H1 (cell line): ENCODE measurements around the gene CCNY. TPM values are rescaled to one million over a fixed set of nuclear protein-coding genes. Genes with fewer than 3 reads are reported as not detected.

Experiments
- CTCF ChIA-PET: fragments of 300-600 bp; sonication (Branson Sonifier 250); formaldehyde crosslinking; loops from one replicate; lab custom pipeline; 2021; ENCODE audit not compliant: partially characterized antibody; lab: Charles Lee
- POLR2A ChIA-PET: fragments of 300-600 bp; sonication (Branson Sonifier 250); formaldehyde crosslinking; loops from one replicate; lab custom pipeline; 2021; ENCODE audit warnings: inconsistent platforms; ENCODE audit not compliant: partially characterized antibody; lab: Charles Lee
- DNase-seq, 2 experiments: peaks; one replicate each; pipeline versions ENCODE4 v3.0.0 to v3.0.0-alpha.2; 2010 to 2022; ENCODE audit warnings: low spot score in 2 of 2, low read depth in 1 of 2, mixed read lengths in 1 of 2
- FAIRE-seq: peaks from 2 replicates; lab custom pipeline; 2011; peaks lifted over from hg19 to GRCh38; lab: Jason Lieb, UNC
- H2AFZ ChIP-seq: 2 replicates; pipeline ENCODE4 v1.8.1; 2012; ENCODE audit warnings: low read length, inconsistent platforms
- H2AK5ac ChIP-seq: 2 replicates; pipeline ENCODE4 v1.6.1; 2013; ENCODE audit warnings: low read depth, low read length
- H2BK120ac ChIP-seq: replicated peaks from 2 replicates; pipeline ENCODE3; 2013; ENCODE audit warnings: low read depth, low read length, inconsistent platforms
- H2BK12ac ChIP-seq: 2 replicates; pipeline ENCODE4 v1.6.1; 2013; ENCODE audit warnings: low read depth, low read length
- H2BK15ac ChIP-seq: 2 replicates; pipeline ENCODE4 v1.6.1; 2013; ENCODE audit warnings: low read length
- H2BK20ac ChIP-seq: 2 replicates; pipeline ENCODE4 v1.6.1; 2013; ENCODE audit warnings: low read length
- H2BK5ac ChIP-seq: 2 replicates; pipeline ENCODE4 v1.6.1; 2013; ENCODE audit warnings: low read depth, low read length
- H3K14ac ChIP-seq: 2 replicates; pipeline ENCODE4 v1.6.1; 2013; ENCODE audit warnings: inconsistent platforms; ENCODE audit not compliant: insufficient read length
- H3K18ac ChIP-seq: 2 replicates; pipeline ENCODE4 v1.6.1; 2013; ENCODE audit warnings: low read length; ENCODE audit errors: extremely low read depth
- H3K23ac ChIP-seq: 2 replicates; pipeline ENCODE4 v1.6.1; 2013; ENCODE audit warnings: inconsistent platforms; ENCODE audit not compliant: insufficient read length
- H3K23me2 ChIP-seq: 2 replicates; pipeline ENCODE4 v1.6.1; 2013; ENCODE audit warnings: low read depth, low read length
- H3K27ac ChIP-seq: 2 replicates; pipeline ENCODE4 v1.6.1; 2011; ENCODE audit warnings: low read depth, low read length, inconsistent platforms
- H3K27me3 ChIP-seq, 4 experiments: replicated peaks in 1 of 4; 1 replicate in 1 of 4; 2 replicates in 3 of 4; pipeline versions ENCODE4 v1.6.1 to v1.8.1; 2011 to 2013; ENCODE audit warnings: low read length in 3 of 4, mild to moderate bottlenecking in 3 of 4, inconsistent platforms in 2 of 4, mixed read lengths in 2 of 4, moderate library complexity in 1 of 4; ENCODE audit not compliant: control insufficient read depth in 3 of 4, insufficient read depth in 3 of 4; ENCODE audit errors: extremely low read depth in 1 of 4
- H3K36me3 ChIP-seq, 4 experiments: 2 replicates each; pipeline versions ENCODE4 v1.6.1 to v1.8.1; 2011 to 2013; ENCODE audit warnings: mild to moderate bottlenecking in 4 of 4, low read length in 3 of 4, moderate library complexity in 2 of 4, control low read depth in 1 of 4, inconsistent platforms in 1 of 4; ENCODE audit not compliant: insufficient read depth in 4 of 4, control insufficient read depth in 2 of 4
- H3K4ac ChIP-seq: replicated peaks from 2 replicates; pipeline ENCODE3; 2013; ENCODE audit warnings: low read length, low read depth, mixed read lengths, inconsistent platforms; ENCODE audit not compliant: insufficient read length
- H3K4me1 ChIP-seq, 4 experiments: replicated peaks in 1 of 4; 1 replicate in 1 of 4; 2 replicates in 3 of 4; pipeline versions ENCODE4 v1.6.1 to v1.8.1; 2011 to 2013; ENCODE audit warnings: low read length in 3 of 4, inconsistent platforms in 2 of 4, mixed read lengths in 1 of 4; ENCODE audit not compliant: insufficient read depth in 4 of 4, control insufficient read depth in 3 of 4
- H3K4me2 ChIP-seq, 2 experiments: 2 replicates each; pipeline versions ENCODE4 v1.6.1 to v1.8.1; 2011 to 2013; ENCODE audit warnings: low read depth in 2 of 2, low read length in 2 of 2, control low read depth in 1 of 2, inconsistent platforms in 1 of 2, mild to moderate bottlenecking in 1 of 2; ENCODE audit not compliant: insufficient read depth in 1 of 2
- H3K4me3 ChIP-seq, 4 experiments: fragments of 200-600, 300-600 bp in 1 of 4; sonication (generic), shearing (Covaris generic), sonication (Bioruptor Twin) in 1 of 4; 2 replicates each; pipeline versions ENCODE4 v1.5.1 to v1.8.1; 2011 to 2016; ENCODE audit warnings: low read length in 4 of 4, low read depth in 3 of 4, control low read depth in 2 of 4, inconsistent platforms in 2 of 4, mild to moderate bottlenecking in 2 of 4, mixed read lengths in 1 of 4, moderate library complexity in 1 of 4; ENCODE audit not compliant: insufficient read depth in 2 of 4; ENCODE audit errors: extremely low read depth in 1 of 4
- H3K56ac ChIP-seq: replicated peaks from 2 replicates; pipeline ENCODE3; 2013; ENCODE audit warnings: low read depth, mild to moderate bottlenecking, mixed read lengths, low read length, inconsistent platforms; ENCODE audit not compliant: insufficient read length
- H3K79me1 ChIP-seq: 2 replicates; pipeline ENCODE4 v1.6.1; 2013; ENCODE audit warnings: low read depth, low read length, control low read depth
- H3K79me2 ChIP-seq, 2 experiments: 2 replicates each; pipeline versions ENCODE4 v1.6.1 to v1.8.1; 2012 to 2013; ENCODE audit warnings: low read length in 2 of 2, mild to moderate bottlenecking in 2 of 2, inconsistent platforms in 1 of 2; ENCODE audit not compliant: insufficient read depth in 2 of 2, control insufficient read depth in 1 of 2
- H3K9ac ChIP-seq, 4 experiments: replicated peaks in 1 of 4; 1 replicate in 1 of 4; 2 replicates in 3 of 4; pipeline versions ENCODE4 v1.6.1 to v1.8.1; 2011 to 2013; ENCODE audit warnings: low read depth in 3 of 4, low read length in 3 of 4, control low read depth in 2 of 4, mild to moderate bottlenecking in 2 of 4, moderate library complexity in 2 of 4, inconsistent platforms in 1 of 4; ENCODE audit errors: extremely low read depth in 1 of 4
- H3K9me3 ChIP-seq, 2 experiments: 2 replicates each; pipeline versions ENCODE4 v1.6.1 to v1.8.1; 2012 to 2013; ENCODE audit warnings: mild to moderate bottlenecking in 2 of 2, moderate library complexity in 2 of 2, control low read depth in 1 of 2, inconsistent platforms in 1 of 2, low read depth in 1 of 2, low read length in 1 of 2, mixed read lengths in 1 of 2; ENCODE audit not compliant: insufficient read depth in 2 of 2
- H4K20me1 ChIP-seq, 2 experiments: replicated peaks in 1 of 2; 2 replicates each; pipeline versions ENCODE3 to v1.8.1; 2011 to 2013; ENCODE audit warnings: inconsistent platforms in 2 of 2, low read length in 2 of 2, mild to moderate bottlenecking in 1 of 2; ENCODE audit not compliant: insufficient read depth in 2 of 2, control insufficient read depth in 1 of 2
- H4K5ac ChIP-seq: 2 replicates; pipeline ENCODE4 v1.6.1; 2013; ENCODE audit warnings: low read length, low read depth, mixed read lengths, inconsistent platforms; ENCODE audit not compliant: insufficient read length
- H4K8ac ChIP-seq: 2 replicates; pipeline ENCODE4 v1.8.0; 2013; ENCODE audit warnings: mild to moderate bottlenecking, moderate library complexity, low read length, inconsistent platforms; ENCODE audit not compliant: insufficient read depth; ENCODE audit errors: extremely low read depth
- H4K91ac ChIP-seq: replicated peaks from 2 replicates; pipeline ENCODE3; 2013; ENCODE audit warnings: low read length, mixed read lengths, inconsistent platforms; ENCODE audit not compliant: insufficient read length
- SP1 ChIP-seq: IDR thresholded peaks from 2 replicates; pipeline ENCODE4 v1.6.1; 2011; ENCODE audit warnings: low read depth, low read length
- WGBS, 2 experiments: shearing (Covaris generic) in 1 of 2; methylation state at CpG; one replicate each; pipeline versions ENCODE4 v1.1.6 to v1.1.7; 2013 to 2015; ENCODE audit warnings: low lambda C conversion rate in 2 of 2, mixed read lengths in 2 of 2, inconsistent platforms in 1 of 2, low coverage in 1 of 2, missing lambda C conversion rate in 1 of 2; ENCODE audit not compliant: insufficient replicate concordance in 2 of 2, insufficient coverage in 1 of 2, insufficient read length in 1 of 2; ENCODE audit errors: extremely low coverage in 1 of 2, missing lambda C conversion rate in 1 of 2; 5-methylcytosine and 5-hydroxymethylcytosine counted together
- polyA plus RNA-seq, 7 experiments: library from polyadenylated mRNA; depleted of rRNA in 3 of 7; stranded (reverse) in 5 of 7; unstranded in 2 of 7; fragments of >200 nt in 5 of 7; fragments of 200-250 nt in 2 of 7; gene quantifications; 1 replicate in 5 of 7; 2 replicates in 1 of 7; 4 replicates in 1 of 7; pipeline versions ENCODE4 v1.2.1 to v1.2.3, GENCODE V29; 2011 to 2013; ENCODE audit warnings: missing spikeins in 2 of 7, mixed read lengths in 2 of 7
- total RNA-seq: library from RNA; stranded (reverse); fragmentation: NEBNext Ultra II Directional; extraction: Animal tissue kit (Norgen Biotek cat#: 25700); gene quantifications from 2 replicates; pipeline ENCODE4 v1.2.1, GENCODE V29; 2021
- TF ChIP-seq, protein P1 (sequence below), 3 experiments: IDR thresholded peaks; 1 replicate in 2 of 3; 2 replicates in 1 of 3; pipeline versions ENCODE4 v1.5.1 to v1.6.1; 2011; ENCODE audit warnings: low read length in 3 of 3, mild to moderate bottlenecking in 3 of 3, inconsistent platforms in 2 of 3, low read depth in 1 of 3, moderate library complexity in 1 of 3; ENCODE audit not compliant: insufficient read depth in 1 of 3; ENCODE audit errors: control extremely low read depth in 1 of 3

CCNY gene
- total and polyA plus RNA-seq, 2 of the 8 experiments (the other 6 are each of a cell fraction or from before 2014, with no cell fraction given) = 25.3 to 68.2 TPM

DNA sequence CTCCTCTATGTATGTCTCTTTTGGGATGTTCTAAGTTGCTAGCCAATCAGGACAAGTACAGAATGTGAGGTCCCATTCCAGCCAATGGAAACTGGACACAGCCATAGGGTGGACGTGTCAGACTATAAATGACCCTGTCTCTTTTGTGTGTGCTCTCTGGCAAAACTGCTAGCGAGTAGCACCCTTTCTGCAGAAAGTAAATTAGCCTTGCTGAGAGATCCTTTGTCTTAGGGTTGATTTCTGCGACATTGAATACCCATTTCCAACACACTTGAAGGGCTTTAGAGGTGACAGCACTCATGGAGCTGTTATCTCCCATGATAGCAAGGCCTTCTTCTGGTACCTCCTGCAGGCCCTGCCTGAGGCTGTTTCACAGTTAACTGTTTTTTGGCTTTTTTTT, 107.5 kb downstream of the CCNY start:
- Histone ChIP-seq H4K20me1 (peaks cover 0 to 5% of the 10 kb centered on the region in 2 experiments), H2BK5ac (peak overlapping the region; percentile 60; the same call in 1 of the 2 replicates)
- TF ChIP-seq SP1 = 0 out of 2 replicates have a peak, but pooled peaks have one; percentile 22
- TF ChIP-seq, protein P1, sequence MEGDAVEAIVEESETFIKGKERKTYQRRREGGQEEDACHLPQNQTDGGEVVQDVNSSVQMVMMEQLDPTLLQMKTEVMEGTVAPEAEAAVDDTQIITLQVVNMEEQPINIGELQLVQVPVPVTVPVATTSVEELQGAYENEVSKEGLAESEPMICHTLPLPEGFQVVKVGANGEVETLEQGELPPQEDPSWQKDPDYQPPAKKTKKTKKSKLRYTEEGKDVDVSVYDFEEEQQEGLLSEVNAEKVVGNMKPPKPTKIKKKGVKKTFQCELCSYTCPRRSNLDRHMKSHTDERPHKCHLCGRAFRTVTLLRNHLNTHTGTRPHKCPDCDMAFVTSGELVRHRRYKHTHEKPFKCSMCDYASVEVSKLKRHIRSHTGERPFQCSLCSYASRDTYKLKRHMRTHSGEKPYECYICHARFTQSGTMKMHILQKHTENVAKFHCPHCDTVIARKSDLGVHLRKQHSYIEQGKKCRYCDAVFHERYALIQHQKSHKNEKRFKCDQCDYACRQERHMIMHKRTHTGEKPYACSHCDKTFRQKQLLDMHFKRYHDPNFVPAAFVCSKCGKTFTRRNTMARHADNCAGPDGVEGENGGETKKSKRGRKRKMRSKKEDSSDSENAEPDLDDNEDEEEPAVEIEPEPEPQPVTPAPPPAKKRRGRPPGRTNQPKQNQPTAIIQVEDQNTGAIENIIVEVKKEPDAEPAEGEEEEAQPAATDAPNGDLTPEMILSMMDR (IDR thresholded peaks at IDR 0.05; ENCODE audit: control extremely low read depth in 1 of 3, insufficient read depth in 1 of 3, low read depth in 1 of 3, low read length in 3 of 3) = no peak
- TF ChIP-seq, all 59 proteins: peak for 1
- no peak overlapping the region for H2AFZ ChIP-seq
- no peaks in the 10 kb centered on the region for H3K27me3 ChIP-seq
- FAIRE-seq (no peak), DNase-seq (no peak)
- H2BK120ac ChIP-seq = no peak overlapping the region
- no peak overlapping the region for H3K4me2 ChIP-seq
- H2AK5ac ChIP-seq = no peak overlapping the region
- H3K14ac ChIP-seq = no peak overlapping the region
- H3K18ac ChIP-seq = no peak overlapping the region
- peaks cover 0 to 94% of the 10 kb centered on the region in 2 experiments; a peak in 2 of 4 replicates for H3K79me2 ChIP-seq
- H3K27ac ChIP-seq = 0 out of 2 replicates have a peak overlapping the region, but pooled peaks have one; percentile 37
- no peak overlapping the region for H3K9ac ChIP-seq
- H3K4ac ChIP-seq = no peak overlapping the region
- H4K5ac ChIP-seq = no peak overlapping the region
- H2BK15ac ChIP-seq = no peak overlapping the region
- H2BK20ac ChIP-seq = no peak overlapping the region
- peak overlapping the region; percentile 69 for H2BK12ac ChIP-seq
- WGBS, 2 experiments = 87% methylated on average over 3 of the region's 3 CpGs; no CpG with 5 or more reads in 1 of the 2 experiments
- H3K36me3 ChIP-seq = no peaks in the 10 kb centered on the region; a peak in 1 of 8 replicates
- H3K4me1 ChIP-seq = peaks cover 3 to 11% (median 8%) of the 10 kb centered on the region in 4 experiments; a peak in 6 of 7 replicates
- ChIA-PET POLR2A (no interaction called here), CTCF (interaction anchor here (1.3 to 2.6 kb wide), 2 partner anchors 13 to 24 kb away, joined by 3 to 10 read pairs; no protein-coding TSS in a partner anchor)
- H3K4me3 ChIP-seq = no peak overlapping the region
- no peak overlapping the region for H4K8ac ChIP-seq
- peaks cover 14% of the 10 kb centered on the region for H3K79me1 ChIP-seq
- no peak overlapping the region for H3K23ac ChIP-seq
- H3K56ac ChIP-seq = no peak overlapping the region
- H4K91ac ChIP-seq = no peak overlapping the region
- no peaks in the 10 kb centered on the region for H3K9me3 ChIP-seq
- peaks cover 2% of the 10 kb centered on the region; the same call in 1 of the 2 replicates for H3K23me2 ChIP-seq
